Astrocyte of the hippocampus (primary cell): ENCODE results near the gene C2CD2L.
"Not testable (repeated sequence)": the region's sequence is repeated elsewhere in the genome, so short reads cannot be mapped to it uniquely, and the experiment has no call there.

Experiments used
- DNase-seq: peaks from one replicate; pipeline ENCODE4 v3.0.0; 2011; ENCODE audit warnings: low read depth, low spot score

The C2CD2L gene

GRCh38 chr11:119106564-119107537, at the start of gene C2CD2L:
Gene C2CD2L (plus strand): TSS chr11:119107344. CDS start chr11:119107742, 398 bp downstream.
- peak; percentile 95 for DNase-seq

- not testable (repeated sequence) for DNase-seq
Measured at GRCh38 chr11:119059128-119059527, 48.0 kb upstream of the C2CD2L start.

DNA sequence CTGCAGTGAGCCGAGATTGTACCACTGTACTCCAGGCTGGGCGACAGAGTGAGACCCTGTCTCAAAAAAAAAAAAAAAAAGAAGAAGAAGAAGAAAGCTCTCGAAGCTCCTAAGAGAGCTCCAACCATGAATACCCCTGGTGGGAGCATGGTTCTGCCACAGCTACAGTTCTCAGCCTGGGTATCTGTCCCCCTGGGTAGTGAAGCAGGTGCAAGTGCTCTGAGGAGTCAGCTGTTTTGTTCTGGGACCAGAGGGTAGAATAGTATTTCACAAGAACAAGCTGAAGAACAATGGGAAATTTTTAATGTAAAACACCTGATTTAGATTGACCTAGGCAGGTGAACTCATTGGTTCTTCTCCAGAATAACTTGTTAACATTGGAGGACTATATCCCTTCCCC, 45.9 kb upstream of the C2CD2L start:
- no peak for DNase-seq

DNA sequence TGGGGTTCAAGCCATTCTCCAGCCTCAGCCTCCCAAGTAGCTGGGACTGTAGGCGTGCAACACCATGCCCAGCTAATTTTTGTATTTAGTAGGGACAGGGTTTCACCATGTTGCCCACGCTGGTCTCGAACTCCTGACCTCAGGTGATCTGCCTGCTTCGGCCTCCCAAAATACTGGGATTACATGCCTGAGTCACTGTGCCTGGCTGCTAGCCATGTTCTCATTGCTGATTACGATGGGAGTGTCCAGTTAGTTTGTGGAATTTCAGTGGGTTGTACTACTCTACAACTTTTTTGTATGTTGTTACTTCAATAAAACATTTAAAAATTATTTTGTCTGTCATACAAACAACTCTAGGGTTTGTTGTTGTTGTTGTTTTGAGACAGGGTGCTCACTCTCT, 44.4 kb upstream of the C2CD2L start:
- DNase-seq = peak; percentile 59

DNA sequence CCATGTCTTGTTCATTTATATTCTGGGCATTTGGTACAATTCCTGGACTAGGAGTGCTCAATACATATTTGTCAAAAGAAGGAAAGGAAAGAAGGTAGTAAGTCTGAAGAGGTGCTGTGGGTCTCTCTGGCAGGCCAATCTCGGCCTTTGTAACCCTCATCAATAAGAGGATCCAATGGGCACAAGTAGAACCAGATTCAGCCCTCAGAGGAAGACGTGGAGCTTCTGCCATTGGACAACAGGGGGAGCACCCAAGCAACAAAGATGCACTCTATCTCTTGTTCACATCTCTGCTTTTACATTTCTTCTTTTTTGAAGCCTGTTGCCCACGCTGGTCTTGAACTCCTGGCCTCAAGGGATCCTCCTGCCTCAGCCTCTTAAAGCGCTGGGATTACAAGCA, 41.8 kb upstream of the C2CD2L start:
- DNase-seq = no peak

GRCh38 chr11:119067371-119068222, 39.5 kb upstream of the C2CD2L start, which contains the start of gene VPS11:
Gene VPS11 (plus strand): TSS chr11:119067818. CDS start chr11:119067824, 6 bp downstream.
- peak; percentile 98 for DNase-seq

- DNase-seq = no peak
Measured at GRCh38 chr11:119077839-119078238, 29.3 kb upstream of the C2CD2L start.

GRCh38 chr11:119078675-119079420, 28.3 kb upstream of the C2CD2L start:
- DNase-seq = no peak

DNA sequence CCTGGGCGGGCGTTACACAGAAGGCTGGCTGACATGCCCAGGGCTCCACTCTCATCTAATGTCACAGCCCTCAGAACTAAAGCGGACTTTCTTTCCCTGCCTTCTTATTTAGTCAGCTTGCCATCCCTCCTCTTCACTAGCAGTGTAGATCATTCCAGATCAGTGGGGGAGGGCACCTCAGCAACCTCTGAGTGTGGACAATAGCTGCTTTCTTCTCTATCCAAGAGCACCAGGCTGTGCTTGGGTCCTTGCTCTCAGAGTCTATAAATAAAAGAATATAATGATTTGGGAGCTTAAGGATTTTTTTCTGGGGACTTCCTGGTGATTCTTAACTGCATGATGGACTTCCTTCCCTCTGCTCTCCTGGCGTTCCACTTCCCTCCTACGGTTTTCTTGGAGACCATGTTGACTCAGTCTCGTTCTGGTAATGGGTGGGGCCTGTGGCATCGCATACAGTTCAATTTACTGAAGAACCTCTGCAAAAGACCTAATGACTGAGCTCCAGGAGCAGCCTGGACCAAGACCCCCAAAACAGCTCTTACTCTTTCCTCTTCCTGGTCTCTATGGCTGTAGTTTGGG, 25.4 kb upstream of the C2CD2L start:
- DNase-seq = no peak

DNA sequence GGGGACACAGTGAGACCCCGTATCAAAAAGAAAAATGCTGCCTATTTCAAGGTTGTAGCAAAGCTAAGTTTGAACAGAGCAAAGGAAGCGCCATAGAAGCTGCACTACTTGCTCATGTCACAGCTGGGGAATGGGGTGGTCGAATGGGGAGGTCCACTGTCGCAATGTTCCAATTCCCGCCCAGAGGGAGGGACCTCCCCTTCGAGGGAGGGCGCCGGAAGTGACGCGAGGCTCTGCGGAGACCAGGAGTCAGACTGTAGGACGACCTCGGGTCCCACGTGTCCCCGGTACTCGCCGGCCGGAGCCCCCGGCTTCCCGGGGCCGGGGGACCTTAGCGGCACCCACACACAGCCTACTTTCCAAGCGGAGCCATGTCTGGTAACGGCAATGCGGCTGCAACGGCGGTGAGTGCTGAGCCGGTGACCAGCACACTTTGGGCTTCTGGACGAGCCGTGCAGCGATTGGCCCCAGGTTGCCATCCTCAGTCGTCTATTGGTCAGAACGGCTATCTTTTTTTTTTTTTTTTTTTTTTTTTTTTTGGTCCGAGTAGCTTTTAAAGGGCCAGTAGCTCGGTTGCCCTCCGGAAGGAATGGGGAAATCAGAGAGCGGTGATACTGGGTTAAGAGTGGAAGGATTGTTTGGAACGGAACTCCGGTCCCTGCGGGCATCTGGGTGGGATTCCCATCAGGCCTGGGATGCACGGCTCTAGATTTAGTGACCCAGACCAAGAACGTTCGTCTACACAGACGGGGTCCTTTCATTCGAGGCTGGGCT, 22.3 kb upstream of the C2CD2L start, which contains the start of gene HMBS:
TSS of gene HMBS (plus strand) at position 219 of the 774 bp plus-strand sequence. CDS start at position 372, 153 bp downstream.
- DNase-seq = peak; percentile 96

- no peak for DNase-seq
Measured at GRCh38 chr11:119085437-119085847, 21.7 kb upstream of the C2CD2L start.

- DNase-seq = no peak
Measured at GRCh38 chr11:119087123-119087522, 20.0 kb upstream of the C2CD2L start.

GRCh38 chr11:119087747-119088241, 19.4 kb upstream of the C2CD2L start:
- DNase-seq = no peak

DNA sequence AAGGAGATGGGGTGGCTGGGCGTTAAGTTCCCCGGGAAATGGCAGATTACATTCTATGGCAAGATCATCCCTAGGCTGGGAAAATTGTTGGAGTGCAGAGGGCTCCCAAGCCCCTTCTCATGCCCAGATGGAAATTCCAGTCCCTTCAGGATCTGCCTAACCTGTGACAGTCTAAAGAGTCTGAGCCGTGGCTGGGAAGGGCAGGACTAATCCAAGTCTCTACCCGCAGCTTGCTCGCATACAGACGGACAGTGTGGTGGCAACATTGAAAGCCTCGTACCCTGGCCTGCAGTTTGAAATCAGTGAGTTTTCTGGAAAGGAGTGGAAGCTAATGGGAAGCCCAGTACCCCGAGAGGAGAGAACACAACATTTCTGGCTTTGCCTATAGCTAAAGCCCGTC, 18.7 kb upstream of the C2CD2L start:
- no peak for DNase-seq

DNA sequence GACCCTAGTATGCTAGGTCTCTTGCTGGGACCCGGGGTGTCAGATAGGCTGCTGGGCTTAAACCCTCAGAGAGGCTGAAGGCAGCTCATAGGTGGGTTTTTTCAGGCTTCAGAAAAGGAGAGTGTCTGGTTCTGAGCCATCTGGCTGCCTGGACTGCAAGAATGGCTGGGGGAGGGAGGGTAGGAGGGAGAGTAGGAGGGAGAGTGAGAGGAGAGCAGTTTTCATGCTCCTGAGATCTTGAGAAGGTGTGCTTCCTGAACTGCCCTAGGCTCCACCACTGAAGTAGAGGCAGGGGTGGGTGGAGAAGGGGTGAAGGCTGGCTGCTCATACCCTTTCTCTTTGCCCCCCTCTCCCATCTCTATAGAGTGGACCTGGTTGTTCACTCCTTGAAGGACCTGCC, 17.8 kb upstream of the C2CD2L start:
- DNase-seq = no peak

- DNase-seq = no peak
Measured at GRCh38 chr11:119091178-119091577, 16.0 kb upstream of the C2CD2L start.

DNA sequence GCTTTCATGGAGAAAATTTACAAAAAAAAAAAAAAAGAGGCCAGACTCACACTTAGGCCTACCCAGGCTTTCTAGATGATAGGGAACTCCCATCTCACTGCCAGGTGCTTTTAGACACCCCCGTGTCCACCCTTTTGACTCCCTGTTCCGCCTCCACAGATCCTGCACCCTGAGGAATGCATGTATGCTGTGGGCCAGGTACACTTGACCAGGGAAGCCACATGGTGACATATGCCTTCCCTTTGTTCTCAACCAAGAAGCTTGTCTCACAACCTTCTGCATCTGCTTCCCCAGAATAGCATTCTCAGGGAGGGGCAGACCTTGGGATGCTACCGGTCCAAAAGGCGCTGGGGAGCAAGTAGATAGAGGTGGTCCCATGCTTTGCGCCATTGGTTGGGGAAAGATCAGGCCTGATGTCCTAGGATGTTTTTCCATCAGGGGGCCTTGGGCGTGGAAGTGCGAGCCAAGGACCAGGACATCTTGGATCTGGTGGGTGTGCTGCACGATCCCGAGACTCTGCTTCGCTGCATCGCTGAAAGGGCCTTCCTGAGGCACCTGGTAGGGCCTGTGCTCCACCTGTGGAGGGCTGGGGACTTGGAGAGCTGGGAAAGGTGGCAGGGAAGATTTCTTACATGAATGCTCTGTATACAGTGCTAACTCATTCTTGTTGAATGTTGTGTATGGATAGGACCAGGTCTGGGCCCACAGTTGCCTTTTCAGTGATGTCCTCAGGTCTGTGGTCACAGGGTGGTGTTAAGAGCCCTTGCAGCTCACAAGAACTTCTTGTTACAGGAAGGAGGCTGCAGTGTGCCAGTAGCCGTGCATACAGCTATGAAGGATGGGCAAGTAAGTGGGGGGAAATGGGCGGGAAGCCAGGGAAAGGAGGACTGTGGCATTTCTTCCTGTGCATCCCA, 14.9 kb upstream of the C2CD2L start:
- DNase-seq = peak; percentile 9

- DNase-seq = peak; percentile 91
Measured at GRCh38 chr11:119092880-119093842, 14.0 kb upstream of the C2CD2L start.
